Measurements from ENCODE around the gene RNF150.

- TF ChIP-seq, protein P1, sequence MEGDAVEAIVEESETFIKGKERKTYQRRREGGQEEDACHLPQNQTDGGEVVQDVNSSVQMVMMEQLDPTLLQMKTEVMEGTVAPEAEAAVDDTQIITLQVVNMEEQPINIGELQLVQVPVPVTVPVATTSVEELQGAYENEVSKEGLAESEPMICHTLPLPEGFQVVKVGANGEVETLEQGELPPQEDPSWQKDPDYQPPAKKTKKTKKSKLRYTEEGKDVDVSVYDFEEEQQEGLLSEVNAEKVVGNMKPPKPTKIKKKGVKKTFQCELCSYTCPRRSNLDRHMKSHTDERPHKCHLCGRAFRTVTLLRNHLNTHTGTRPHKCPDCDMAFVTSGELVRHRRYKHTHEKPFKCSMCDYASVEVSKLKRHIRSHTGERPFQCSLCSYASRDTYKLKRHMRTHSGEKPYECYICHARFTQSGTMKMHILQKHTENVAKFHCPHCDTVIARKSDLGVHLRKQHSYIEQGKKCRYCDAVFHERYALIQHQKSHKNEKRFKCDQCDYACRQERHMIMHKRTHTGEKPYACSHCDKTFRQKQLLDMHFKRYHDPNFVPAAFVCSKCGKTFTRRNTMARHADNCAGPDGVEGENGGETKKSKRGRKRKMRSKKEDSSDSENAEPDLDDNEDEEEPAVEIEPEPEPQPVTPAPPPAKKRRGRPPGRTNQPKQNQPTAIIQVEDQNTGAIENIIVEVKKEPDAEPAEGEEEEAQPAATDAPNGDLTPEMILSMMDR (IDR thresholded peaks at IDR 0.05), result no peak
- TF ChIP-seq POLR2A (IDR thresholded peaks at IDR 0.05), result no peak
Measured at GRCh38 chr4:141022111-141022695, 111.1 kb downstream of the RNF150 start.
